ENCODE results near the gene PCDHGA9. TPM values are rescaled to one million over a fixed set of nuclear protein-coding genes. Genes with fewer than 3 reads are reported as not detected.
"Not testable (repeated sequence)": the region's sequence is repeated elsewhere in the genome, so short reads cannot be mapped to it uniquely, and the experiment has no call there.

The PCDHGA9 gene
- total RNA-seq, 1 donor: 4.7 TPM

- H3K4me3 ChIP-seq (ENCODE audit: low read depth, low read length): peak within 1 kb of the TSS; percentile 46
- peak; percentile 55 for DNase-seq (ENCODE audit: low read depth)
- TF ChIP-seq CTCF (IDR thresholded peaks at IDR 0.05; ENCODE audit: insufficient read depth, low read depth, low read length): peak; percentile 71
Measured at GRCh38 chr5:141407790-141408505, 5.4 kb downstream of the PCDHGA9 start, which contains the start of gene PCDHGB6. Gene PCDHGB6, plus strand, starts transcription at chr5:141408021. Its CDS starts 182 bp downstream, at chr5:141408203.

- no peak overlapping the region for H3K4me3 ChIP-seq (ENCODE audit: low read depth, low read length)
- DNase-seq (ENCODE audit: low read depth): no peak
- TF ChIP-seq CTCF (IDR thresholded peaks at IDR 0.05; ENCODE audit: insufficient read depth, low read depth, low read length): no peak
Measured at GRCh38 chr5:141409598-141410306, 7.2 kb downstream of the PCDHGA9 start.

- DNase-seq (ENCODE audit: low read depth): no peak
- TF ChIP-seq CTCF (IDR thresholded peaks at IDR 0.05; ENCODE audit: insufficient read depth, low read depth, low read length): no peak
- H3K4me3 ChIP-seq (ENCODE audit: low read depth, low read length): no peak overlapping the region
Measured at GRCh38 chr5:141411575-141411974, 9.0 kb downstream of the PCDHGA9 start.

GRCh38 chr5:141412854-141413539 is 10.4 kb downstream of the PCDHGA9 start, which contains the start of gene PCDHGA10:
Gene PCDHGA10, plus strand, starts transcription at chr5:141412987. Its CDS starts 189 bp downstream, at chr5:141413176.
- TF ChIP-seq CTCF (IDR thresholded peaks at IDR 0.05; ENCODE audit: insufficient read depth, low read depth, low read length): peak; percentile 86
- DNase-seq (ENCODE audit: low read depth): peak; percentile 83
- H3K4me3 ChIP-seq (ENCODE audit: low read depth, low read length): peak within 1 kb of the TSS; percentile 70

GRCh38 chr5:141413540-141414069 is 11.0 kb downstream of the PCDHGA9 start:
- H3K4me3 ChIP-seq (ENCODE audit: low read depth, low read length): peak overlapping the region; percentile 70
- no peak for TF ChIP-seq CTCF (IDR thresholded peaks at IDR 0.05; ENCODE audit: insufficient read depth, low read depth, low read length)
- no peak for DNase-seq (ENCODE audit: low read depth)

- DNase-seq (ENCODE audit: low read depth); H3K4me3 ChIP-seq (ENCODE audit: low read depth, low read length): not testable (repeated sequence)
Measured at GRCh38 chr5:141414548-141415274, 12.1 kb downstream of the PCDHGA9 start.

GRCh38 chr5:141415275-141415618 is 12.7 kb downstream of the PCDHGA9 start:
- not testable (repeated sequence) for DNase-seq (ENCODE audit: low read depth); H3K4me3 ChIP-seq (ENCODE audit: low read depth, low read length)

Measured in fibroblast of villous mesenchyme (primary cell).